Measurements from ENCODE around the gene KRTAP5-10. TPM values are rescaled to one million over a fixed set of nuclear protein-coding genes. Genes with fewer than 3 reads are reported as not detected.

Gene KRTAP5-10
- total and polyA plus RNA-seq, 2 donors, result 0.51 TPM; not detected in 1

Small RNA genes within 50 kb of the gene (small RNA-seq; reads per million reads assigned to genes)
- gene AP000867.1 (not detected), gene KRTAP5-14P (not detected)

Other genes with a start within 250 kb of the KRTAP5-10 start
- gene DHCR7, start 117.2 kb upstream of the KRTAP5-10 start, total RNA-seq, result 8.5 TPM
- gene DHCR7, start 117.2 kb upstream of the KRTAP5-10 start, polyA plus RNA-seq, result 11.3 TPM
- gene NADSYN1, start 112.4 kb upstream of the KRTAP5-10 start, total RNA-seq, result 47.8 TPM
- gene NADSYN1, start 112.4 kb upstream of the KRTAP5-10 start, polyA plus RNA-seq, result 59.3 TPM
- 0.26 TPM for gene KRTAP5-7, start 38.3 kb upstream of the KRTAP5-10 start, total RNA-seq
- 0.15 TPM for gene KRTAP5-7, start 38.3 kb upstream of the KRTAP5-10 start, polyA plus RNA-seq
- not detected for gene KRTAP5-8, start 27.5 kb upstream of the KRTAP5-10 start, total RNA-seq
- gene KRTAP5-8, start 27.5 kb upstream of the KRTAP5-10 start, polyA plus RNA-seq, result 0.15 TPM
- gene KRTAP5-9, start 17.1 kb upstream of the KRTAP5-10 start, total RNA-seq, result not detected
- 0.54 TPM for gene KRTAP5-9, start 17.1 kb upstream of the KRTAP5-10 start, polyA plus RNA-seq
- gene KRTAP5-11, start 17.3 kb downstream of the KRTAP5-10 start, total RNA-seq, result not detected
- not detected for gene KRTAP5-11, start 17.3 kb downstream of the KRTAP5-10 start, polyA plus RNA-seq

Data from urinary bladder (tissue), 2 donors.